Muscle of arm (tissue), 12 donors: ENCODE results near the gene GRIP1. TPM values are rescaled to one million over a fixed set of nuclear protein-coding genes. Genes with fewer than 3 reads are reported as not detected.

Experiments used
- DNase-seq: peaks from one replicate; pipeline ENCODE4 v3.0.0-alpha.2; 2013
- polyA plus RNA-seq, 12 donors: library from polyadenylated mRNA; unstranded; fragments of 120-200 nt; gene quantifications; one replicate each; pipeline ENCODE4 v1.2.1, GENCODE V29; 2013; ENCODE audit not compliant: insufficient read length in 12 of 12

GRIP1 gene
- polyA plus RNA-seq, 12 donors, result 0.83 to 11.3 (median 1.9) TPM; not detected in 2

DNA sequence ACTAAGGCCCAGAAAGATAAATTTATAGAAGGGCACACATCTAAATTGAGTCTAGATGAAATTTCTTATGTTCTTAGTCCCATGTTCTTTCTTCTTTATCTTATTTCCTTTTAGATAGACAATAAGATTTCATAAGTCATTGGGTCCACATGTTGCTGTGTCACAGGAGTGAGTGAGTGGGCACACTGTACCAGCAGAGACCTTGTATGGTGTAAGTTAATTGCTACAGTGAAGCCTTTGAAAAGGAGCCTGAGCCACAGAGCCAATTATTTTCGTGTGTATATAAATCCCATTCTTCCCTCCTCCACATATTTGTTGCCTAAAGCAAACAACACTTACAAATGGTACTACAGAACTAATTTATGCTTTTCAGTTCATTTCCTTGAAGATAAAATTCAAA is 79.1 kb downstream of the GRIP1 start:
- DNase-seq, result no peak

DNA sequence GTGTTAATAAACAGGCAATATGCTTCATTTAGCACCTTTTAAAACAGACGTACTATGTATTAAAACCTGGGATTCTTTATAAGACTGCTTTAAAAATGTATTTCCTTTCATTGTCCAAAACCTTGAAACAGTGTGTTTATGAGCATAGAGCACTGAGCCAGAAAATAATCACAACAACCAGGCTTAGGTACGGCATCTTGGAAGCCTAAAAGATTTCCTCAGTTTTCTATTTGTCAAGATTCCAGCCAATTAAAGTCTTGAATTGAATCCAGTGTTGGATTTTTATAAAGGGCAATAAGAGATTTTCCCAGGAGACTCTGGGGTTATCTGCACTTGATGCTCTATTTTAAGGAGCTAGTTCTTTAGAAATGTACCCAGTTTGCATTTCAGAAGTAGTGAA is 80.3 kb downstream of the GRIP1 start:
- no peak for DNase-seq

DNA sequence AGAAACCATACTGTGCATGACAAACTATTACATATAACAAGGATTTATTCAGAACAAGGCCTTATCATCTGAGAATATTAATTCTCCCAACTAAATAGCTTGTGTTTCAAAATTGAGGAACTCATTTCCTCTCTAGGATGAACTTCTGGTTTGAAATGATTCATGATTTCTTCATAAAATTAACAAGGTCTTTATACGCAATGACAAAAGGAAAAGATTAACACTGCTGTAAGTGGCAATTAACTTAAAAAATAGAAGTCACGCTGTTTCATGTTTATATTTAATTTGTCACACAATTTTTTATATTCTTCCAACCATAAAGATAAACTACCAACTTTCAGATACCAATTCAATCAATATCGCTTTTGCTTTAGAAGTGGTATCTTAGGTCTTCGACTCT is 80.8 kb downstream of the GRIP1 start:
- no peak for DNase-seq

DNA sequence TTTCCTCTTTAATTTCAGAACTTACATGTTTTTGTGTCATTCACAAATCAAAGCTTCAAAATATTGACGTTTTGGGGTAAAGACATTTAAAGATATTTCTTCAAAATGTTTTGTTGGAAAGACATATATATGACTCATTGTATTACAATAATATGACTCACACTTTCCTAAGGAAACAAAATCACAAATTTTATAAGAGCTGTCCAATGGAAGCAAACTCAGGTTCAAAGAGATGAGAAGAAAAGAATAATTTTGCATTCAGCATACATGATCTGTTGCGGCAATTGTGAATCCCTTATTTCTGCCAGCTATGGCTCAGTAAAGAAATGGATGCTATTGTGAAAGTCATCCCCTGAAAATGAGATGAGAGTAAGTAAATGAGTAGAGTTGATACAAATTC is 82.7 kb downstream of the GRIP1 start:
- no peak for DNase-seq

DNA sequence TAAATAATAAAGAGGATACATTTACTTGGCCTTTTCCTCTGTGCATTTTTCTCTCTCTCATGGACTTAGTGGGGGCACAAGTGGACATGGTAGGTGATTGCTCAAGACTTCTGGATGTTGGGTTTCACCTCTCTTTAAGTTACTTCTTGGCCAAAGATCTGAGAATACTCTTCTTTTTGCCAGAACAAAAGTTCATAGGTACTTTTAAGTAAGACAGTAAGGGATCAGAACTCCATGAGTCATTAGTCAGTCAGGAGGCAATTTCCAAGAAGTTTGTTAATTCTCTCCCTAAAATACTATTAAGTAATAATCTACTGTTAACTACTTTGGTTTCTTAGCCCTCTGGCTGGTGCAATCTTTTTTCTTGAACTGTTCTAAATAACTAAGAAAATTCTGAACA is 84.2 kb downstream of the GRIP1 start:
- DNase-seq, result no peak

DNA sequence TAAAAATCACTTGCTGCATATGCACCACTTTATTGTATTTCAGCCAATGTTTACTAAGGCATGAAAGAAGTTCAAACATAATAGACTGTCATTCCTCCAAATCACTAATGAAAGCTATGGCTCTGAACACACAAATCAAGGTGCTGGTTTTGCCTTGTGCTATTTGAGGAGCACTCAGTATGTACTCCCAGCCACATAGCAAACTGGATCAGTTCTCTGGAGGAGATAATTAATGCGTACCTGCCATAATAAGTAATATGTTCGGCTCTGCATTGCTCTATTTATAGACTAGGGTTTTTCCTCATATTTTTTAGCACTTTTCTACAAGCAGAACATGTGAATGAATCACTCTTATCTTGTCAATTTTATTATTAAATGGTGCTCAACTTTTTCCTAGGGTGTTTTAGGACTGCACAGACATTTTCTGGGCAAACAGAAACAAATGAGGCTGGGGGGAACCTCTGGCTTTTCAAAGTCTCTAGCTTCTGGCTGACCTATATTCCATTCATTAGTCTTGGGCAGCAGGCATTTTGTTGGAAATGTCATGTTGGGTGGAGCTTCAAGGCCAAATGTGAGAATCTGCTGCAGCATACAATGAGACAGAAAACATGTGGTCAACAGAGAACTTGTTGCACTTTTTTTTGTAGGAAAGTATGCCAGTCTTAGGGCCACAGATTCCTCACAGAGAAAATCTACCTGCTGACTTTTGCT is 88.4 kb downstream of the GRIP1 start:
- no peak for DNase-seq

DNA sequence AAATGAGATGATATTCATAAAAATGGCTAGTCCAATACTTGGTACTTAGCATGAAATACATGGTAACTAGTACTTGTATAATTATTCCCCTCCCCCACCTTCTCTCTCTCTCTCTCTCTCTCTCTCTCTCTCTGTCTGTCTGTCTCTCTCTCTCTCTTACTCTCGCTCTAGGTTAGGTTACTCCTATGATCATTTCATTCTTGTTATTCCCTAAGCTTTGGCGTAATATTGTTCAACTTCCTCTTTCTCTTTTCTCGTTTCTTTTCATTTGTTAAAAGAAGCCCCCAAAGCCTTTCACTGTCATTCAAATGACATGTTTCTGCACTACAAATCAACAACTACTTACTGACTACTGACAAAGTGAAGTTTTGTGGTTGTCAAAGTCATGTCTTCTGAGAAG is 89.8 kb downstream of the GRIP1 start:
- DNase-seq, result no peak

DNA sequence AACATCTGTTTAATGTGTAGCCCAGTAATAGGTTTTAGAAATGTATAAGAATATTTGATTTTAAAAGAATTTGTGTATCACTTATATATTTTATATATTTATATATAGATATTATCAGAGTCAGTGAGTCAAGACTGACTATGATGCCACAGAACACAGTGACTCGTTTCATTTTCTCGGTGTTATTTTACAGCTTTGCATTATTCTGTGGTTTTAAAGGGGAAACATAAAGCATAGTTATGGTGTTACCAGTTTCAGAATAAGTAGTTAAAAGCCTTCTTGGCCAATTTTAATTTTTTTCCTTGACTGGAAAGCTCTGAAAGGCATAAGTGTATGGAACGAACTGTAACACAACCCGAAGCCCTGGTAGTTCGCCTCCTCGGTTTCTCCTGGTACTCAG is 91.0 kb downstream of the GRIP1 start:
- no peak for DNase-seq

DNA sequence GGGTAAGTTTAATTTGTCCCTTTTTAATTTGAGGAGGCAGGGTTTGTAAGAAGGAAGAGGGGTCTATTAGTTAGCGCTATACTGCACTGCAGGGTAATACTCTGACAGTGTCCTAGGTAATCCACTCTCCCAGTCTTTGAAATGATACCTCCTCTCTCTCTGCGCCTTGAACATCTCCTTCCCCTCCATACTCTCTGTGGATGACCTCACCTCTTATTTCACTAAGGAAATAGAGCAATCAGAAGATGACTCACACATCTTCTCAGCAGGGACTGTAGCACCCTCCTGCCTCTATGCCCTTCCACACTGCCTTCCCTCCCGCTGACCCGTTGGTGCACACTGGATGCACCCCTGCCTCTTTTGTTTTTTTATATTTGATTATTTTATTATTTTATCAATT is 94.2 kb downstream of the GRIP1 start:
- no peak for DNase-seq

DNA sequence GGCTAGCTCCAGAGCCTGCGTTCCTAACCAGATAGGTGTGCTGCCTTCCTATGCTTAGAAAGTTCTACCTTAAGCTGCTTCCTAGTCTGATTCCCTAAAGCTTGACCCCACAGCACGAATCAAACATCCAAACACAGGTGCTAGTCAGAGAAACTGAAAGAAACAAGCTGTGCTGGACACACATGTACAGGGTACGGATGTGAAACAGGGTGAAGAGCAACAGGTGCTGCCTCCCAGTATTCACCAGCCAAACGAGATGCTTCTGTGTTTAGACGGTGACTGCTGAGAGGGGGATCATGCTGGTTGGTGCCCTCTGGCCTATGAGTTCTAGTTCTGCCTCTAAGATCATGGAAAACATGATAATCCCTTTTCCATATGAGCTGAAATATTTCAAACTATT is 105.3 kb downstream of the GRIP1 start:
- no peak for DNase-seq

DNA sequence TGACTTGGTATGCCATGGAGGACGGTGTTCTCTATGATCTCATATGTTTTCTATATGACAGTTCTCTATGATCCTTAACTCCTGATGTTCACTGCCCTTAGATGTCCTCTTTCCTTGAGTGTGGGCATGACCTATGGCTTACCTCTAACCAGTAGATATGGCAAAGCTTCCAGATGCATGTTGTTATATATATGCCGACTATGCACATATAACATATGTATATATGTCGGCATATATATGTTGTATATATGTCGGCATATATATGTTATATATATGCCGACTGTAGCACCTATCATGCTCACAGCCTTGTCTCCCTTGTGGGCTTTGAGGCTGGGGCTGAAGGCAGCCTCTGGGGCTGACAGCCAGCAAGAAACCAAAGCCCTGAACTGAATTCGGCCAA is 106.0 kb downstream of the GRIP1 start:
- DNase-seq, result no peak

DNA sequence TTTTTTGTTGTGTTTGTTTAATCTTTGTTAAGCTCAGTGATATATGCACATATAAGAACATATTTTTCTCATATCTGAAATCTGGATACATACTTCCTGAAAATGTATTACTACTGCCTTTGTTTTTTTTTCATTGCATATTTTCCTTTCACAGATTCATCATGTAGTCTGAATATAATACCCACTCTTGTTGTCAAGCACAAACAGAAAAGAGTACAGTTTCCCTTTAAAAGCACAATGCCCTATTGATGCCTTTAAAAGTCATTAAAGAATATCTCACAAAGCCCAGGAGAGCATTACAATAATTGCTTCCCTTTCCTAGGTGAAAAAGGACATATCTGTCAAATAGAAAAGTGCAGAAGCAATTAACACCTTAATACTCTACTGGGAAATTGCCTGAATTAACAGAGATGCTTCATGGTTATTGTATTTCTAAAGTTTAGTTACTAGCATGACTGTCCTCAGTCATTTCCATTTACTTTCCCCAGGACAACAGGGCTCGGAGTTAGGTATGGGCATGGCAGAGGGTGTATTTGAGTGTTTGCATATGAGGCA is 107.4 kb downstream of the GRIP1 start:
- no peak for DNase-seq

DNA sequence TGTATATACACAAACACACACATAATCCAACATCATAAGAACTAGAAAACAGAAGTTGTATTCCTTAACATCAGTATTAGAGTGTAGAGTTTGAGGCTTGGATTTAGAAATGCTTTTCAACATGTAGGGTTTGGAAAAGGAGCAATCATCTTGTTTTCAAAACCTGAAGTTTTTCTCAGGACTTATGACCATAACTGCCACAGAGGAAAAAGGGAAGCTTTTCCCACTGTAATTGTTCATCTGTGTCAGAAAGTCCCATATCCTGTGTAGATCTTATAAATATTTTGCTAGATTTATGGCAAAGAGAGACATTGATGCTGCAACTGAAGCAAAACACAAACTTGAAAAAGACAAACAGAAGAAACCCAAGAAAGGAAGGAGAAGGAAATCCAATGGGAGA is 115.7 kb downstream of the GRIP1 start:
- no peak for DNase-seq

DNA sequence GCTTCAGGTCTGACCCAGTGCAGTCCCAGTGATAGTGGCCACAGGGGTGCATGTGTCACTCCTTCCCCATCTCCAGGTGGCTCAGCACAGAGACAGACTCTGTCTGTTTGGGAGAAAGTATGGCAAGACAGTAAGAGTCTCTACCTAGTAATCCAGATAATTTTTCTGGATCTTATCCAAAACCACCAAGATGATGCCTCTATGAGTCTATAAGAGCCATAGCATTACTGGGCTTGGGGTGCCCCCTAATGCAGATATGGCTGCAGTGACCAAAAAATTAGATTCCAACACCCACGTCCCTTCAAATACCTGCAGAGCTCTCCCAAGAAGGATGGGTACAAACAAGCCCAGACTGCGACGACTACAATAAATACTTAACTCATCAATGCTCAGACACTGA is 123.8 kb downstream of the GRIP1 start:
- DNase-seq, result no peak

DNA sequence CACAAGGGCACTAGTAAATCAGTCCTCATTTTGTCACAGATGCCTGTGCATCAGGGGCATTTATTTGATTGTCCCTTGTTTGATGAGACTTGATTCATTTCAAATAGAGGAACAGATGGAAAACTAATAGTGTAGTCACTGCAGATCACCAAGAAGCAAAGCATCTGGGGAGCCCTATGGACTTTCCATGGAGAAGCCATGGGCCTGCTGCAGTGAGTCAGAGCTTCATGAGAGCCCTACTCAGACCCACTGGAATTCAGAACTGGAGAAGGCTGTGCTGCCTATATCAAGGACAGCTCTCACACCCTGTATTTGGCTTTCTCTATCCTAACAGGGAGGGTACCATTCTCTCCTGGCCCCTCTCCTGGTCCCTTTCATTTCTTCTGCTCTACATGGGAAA is 126.2 kb downstream of the GRIP1 start:
- DNase-seq, result no peak

DNA sequence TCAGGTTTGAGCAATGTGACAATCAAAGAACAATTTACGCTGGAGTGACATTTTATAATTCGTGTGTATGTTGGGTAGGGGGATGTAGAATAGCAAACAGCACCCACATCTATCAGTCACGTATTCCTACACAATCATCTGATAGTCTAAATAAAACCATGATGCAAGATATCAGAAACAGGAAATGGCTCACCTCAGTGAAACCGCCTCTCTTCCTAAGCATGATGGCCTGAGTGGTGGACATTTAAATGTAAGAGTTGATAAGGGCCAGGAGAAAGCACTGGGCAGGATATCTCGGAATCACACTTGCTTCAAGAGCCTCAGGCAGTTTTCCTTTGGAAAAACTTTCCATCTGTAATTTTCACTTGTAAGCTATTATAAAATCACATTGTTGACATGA is 128.2 kb downstream of the GRIP1 start:
- no peak for DNase-seq

DNA sequence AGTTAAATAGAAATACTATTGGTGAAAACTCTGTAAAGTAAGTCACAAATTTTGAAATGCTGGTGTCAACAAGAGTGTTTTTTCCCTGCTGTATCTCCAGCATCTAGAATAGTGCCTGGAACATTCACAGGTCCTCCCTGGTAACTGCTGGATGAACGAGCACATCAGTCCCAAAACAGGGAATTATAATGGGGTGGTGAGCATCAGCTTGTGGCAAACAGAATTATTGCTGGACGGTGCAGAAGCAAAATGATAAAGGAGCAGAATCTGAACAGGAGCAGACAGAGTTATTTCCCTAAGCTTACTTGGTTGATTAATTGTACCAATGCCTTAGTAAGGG is 129.9 kb downstream of the GRIP1 start:
- DNase-seq, result no peak

DNA sequence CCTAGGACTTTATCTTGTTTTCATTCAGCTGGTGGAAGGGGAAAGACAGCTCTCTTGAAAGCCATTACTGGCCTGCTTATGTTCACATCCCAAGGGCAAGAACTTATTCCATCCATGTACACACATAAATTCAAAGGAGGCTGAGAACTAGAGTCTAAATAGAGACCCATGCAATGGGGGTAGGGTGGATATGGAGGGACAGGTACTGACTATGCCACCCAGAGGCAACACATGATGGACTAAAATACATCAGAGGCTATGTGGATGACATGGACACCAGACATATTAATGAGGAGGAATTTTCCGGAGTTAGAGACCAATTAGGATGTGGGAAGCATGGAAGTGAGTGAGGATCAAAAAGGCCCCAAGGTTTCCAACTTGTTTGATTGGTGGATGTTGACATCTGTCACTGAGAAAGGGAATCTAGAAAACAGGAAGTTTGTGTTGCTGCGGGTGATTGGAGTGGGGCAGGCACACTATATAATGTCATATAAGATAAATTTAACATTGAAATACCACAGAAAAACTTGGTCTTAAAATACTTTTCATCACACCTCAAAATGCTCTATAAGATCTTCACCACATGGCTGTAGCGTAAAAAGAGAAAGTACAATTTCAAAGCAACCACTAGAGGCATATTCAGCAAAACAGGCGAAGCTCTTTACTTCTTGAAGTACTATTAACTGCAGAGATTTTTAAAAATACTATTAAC is 130.4 kb downstream of the GRIP1 start:
- DNase-seq, result no peak

DNA sequence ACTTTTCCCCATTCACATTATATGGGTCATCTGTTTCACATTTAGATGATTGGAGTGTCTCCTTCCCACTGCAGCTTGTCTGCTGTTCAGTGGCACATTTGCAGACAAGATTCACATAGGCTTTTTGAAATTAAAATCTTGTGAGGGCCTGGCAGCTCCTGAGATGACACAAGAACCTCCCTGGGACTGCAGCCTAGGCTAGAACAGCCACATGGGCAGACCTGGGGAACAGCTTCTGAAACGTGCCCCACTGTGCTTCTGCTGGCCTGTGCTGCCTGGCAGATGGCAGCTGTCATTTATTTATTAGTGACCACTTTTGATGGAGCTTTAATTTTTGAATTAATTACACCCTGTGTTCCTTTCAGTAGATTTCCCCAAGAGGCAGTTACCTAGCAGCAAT is 137.4 kb downstream of the GRIP1 start:
- DNase-seq, result no peak

DNA sequence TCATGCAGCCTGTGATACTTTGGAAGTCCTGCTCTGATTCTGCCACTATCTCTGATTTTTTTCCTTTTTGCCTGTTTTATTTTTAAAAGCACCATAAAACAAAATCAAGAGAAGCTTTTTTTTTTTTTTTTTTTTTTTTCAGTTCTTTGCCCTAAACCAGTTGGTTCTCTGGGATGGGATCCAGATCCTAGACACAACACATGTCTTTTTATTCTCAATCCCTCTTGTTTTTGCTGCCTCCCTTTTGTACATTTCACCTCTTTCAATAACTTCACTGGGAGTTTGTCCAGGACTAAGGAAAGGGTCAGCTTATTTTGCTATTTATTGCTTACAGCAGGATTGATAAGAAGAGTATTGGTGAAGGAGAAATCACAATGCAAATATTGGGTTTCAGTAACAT is 139.4 kb downstream of the GRIP1 start:
- DNase-seq, result no peak

DNA sequence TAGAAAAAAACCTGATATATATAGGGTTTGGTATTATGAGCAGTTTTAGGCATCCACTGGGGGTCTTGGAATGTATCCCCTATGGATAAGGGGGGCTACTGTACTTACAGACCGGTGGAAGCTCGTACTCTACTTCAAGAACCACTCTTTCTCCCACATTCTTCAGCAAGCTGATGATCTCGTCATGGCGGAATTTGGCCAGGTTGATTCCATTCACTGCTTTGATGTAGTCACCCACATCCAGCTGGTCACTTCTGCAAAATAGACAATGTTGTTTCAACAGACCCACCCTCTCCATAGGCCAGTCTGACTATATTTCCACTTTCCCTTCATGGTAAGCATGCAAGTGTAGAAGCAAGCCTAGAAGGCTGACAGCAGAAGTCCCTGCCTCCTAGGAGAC is 139.9 kb downstream of the GRIP1 start:
- no peak for DNase-seq

DNA sequence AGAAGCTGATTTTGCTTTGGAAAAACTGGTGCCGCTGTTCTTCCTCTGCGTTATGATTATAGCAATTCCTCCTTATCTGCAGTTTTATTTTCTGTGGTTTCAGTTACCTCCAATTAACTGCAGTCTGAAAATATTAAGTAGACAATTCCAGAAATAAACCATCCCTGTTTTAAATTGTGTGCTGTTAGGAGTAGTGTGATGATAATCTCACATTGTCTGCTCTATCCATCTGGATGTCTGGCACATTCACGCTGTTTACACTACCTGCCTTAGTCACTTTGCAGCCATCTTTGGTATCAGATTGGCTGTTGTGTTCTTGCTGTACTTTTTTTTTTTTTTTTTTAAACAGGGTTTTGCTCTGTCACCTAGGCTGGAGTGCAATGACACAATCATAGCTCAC is 141.0 kb downstream of the GRIP1 start:
- no peak for DNase-seq

DNA sequence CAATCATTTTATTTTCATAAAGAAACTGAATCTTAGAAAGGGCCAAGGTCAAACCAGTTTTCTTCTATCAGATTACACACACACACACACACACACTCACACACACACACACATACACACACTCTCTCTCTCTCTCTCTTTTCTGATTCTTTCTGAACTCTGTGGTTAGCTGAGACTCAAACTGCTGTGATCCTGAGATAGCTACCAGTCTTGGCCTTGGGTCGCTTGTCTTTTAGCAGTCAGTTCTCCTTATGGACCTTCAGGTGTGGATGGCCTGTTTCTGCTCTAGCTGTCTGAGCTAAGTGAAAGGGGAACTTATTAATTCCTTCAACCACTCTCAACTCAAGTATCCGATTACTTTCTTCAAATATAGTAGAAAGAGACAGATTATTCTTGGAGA is 145.1 kb downstream of the GRIP1 start:
- DNase-seq, result no peak

DNA sequence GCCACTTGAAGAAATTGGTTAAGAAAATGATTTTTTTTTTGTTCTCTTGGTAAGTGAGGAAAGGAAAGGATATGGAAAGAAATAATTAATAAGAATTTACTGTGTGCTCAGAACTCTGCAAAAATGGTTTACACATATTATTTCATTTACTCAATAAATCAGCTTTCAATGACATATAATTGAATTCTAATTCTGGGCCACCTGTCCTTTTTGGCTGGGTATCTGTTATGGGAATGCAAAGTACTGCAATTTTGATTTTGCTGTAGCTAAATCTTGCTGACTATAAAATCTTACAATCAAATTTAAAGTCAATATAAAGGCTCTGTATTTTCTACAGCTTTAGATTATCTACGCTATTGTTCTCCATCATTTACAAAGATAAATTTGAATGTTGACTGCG is 147.1 kb downstream of the GRIP1 start:
- no peak for DNase-seq
